Stimulated activated CD8-positive, alpha-beta memory T cell treated with anti-CD3 and anti-CD28 coated beads, Interleukin-7, amount 100 ng/mL, for 24 hours (primary cell): ENCODE measurements around the gene BFAR.
"Not testable (repeated sequence)": the region's sequence is repeated elsewhere in the genome, so short reads cannot be mapped to it uniquely, and the experiment has no call there.

ENCODE experiments used
- DNase-seq: peaks from one replicate; pipeline ENCODE4 v3.0.0-alpha.2; 2020; ENCODE audit warnings: low read depth

BFAR gene

DNA sequence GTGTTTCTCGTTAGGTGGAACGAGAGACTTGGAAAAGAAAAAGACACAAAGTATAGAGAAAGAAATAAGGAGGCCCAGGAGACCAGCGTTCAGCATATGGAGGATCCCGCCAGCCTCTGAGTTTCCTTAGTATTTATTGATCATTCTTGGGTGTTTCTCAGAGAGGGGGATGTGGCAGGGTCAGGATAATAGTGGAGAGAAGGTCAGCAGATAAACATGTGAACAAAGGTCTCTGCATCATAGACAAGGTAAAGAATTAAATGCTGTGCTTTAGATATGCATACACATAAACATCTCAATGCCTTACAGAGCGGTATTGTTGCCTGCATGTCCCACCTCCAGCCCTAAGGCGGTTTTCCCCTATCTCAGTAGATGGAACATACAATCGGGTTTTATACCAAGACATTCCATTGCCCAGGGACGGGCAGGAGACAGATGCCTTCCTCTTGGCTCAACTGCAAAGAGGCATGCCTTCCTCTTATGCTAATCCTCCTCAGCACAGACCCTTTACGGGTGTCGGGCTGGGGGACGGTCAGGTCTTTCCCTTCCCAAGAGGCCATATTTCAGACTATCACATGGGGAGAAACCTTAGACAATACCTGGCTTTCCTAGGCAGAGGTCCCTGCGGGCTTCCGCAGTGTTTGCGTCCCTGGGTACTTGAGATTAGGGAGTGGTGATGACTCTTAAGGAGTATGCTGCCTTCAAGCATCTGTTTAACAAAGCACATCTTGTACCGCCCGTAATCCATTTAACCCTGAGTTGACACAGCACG, 3.6 kb downstream of the BFAR start:
- not testable (repeated sequence) for DNase-seq

DNA sequence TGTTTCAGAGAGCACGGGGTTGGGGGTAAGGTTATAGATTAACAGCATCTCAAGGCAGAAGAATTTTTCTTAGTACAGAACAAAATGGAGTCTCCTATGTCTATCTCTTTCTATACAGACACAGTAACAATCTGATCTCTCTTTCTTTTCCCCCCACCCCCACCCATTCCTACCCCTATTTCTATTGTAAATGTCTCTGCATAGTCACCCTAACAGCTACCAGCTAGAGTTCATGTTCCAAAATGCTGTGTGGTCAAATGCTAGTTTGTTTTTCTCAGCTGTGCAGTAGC, 4.1 kb downstream of the BFAR start:
- not testable (repeated sequence) for DNase-seq

DNA sequence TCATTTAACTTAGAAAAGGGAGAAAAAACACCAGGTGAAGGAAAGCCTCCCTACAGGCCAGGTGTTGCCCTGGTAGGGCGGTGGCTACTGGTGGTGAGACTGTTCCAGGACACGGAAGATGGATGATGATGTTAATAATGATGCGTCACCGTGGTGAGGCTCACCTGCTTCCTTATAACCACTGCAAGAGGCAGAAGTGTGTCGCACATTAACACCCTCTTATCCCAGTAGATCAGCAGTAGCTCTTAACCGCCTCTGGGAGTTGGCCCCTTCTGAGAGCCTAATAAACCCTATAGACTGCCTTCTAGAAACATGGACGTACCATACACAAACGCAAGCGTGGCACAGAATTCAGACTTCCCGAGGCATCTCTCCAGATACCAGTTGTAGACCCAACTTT, 7.8 kb downstream of the BFAR start:
- DNase-seq = no peak

DNA sequence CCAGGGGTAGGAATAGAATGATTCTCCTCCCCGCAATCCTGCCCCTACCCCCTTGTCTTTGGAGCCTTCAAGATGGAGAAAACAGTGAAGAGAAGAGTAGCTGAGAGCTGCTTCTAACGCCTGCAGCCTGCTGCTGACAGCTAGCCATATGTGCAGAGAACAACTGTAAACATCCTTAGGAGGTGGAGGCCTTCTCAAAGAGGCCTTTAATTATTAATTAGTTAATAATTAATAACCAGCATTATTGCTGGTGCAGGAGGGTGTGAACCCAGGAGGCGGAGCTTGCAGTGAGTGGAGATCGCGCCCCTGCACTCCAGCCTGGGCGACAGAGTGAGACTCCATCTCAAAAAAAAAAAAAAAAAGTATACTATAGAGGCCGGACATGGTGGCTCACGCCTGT, 8.5 kb downstream of the BFAR start:
- DNase-seq = no peak

DNA sequence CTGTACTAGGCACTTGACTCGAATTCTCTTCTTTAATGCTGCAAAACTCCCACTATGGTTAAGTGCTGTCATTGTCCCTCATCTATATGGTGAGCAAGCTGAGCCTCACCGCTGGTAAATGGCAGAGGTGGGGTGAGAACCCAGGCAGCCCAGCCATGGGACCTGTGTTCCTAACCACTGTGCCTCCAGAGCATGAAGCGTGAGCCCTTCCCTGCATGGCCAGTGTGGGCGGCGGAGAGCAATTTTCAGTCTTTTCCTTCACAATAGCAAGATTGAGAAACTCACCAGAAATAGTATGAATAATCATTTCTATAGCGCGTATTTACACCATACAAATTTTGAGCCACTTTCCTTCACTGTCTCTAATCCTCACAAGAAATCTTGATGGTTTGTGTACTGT, 9.2 kb downstream of the BFAR start:
- no peak for DNase-seq

DNA sequence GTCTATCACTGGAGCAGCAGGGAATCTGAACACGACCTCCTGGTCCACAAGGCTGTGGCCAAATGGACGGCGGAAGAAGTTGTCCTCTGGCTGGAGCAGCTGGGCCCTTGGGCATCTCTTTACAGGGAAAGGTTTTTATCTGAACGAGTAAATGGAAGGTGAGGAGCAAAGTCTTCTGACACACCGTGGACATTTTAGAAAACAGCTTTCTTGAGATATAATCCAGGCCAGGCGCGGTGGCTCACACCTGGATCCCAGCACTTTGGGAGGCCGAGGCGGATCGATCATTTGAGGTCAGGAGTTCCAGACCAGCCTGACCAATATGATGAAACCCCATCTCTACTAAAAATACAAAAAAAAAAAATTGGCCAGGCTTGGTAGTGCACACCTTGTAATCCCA, 17.1 kb downstream of the BFAR start:
- no peak for DNase-seq

DNA sequence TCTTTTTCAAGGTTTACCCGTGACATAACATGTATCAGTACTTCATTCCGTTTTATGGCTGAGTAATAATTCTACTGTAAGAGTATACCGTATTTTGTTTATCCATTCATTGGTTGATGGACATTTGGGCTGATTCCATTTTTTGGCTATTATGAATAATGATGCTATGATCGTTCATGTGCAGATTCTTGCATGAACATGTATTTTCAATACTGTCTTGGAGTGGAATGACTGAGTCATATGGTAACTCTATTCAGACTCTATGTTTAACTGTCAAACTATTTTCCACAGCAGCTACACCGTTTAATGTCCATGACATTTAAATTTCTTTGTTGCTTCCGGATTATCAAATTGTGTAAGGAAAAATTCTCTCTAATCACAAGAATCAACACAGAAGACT, 17.9 kb downstream of the BFAR start:
- DNase-seq = no peak

DNA sequence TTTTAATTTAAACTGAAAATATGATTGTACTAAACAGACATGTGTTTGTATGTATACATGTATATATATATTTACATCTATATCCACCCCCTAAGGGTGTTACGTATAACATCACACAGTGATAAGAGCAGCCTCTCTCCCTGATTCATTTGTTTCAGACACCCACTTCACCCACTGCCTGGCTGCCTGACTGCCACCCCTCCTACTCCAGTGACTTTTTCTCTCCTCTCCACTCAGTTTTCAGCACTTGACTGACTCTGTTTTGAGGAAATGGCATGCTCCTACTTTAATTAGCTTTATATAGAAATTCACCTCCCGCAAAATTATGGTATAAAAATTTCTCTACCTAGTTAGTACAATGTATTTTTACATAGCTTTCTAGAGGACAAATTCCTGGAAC, 20.0 kb downstream of the BFAR start:
- no peak for DNase-seq

DNA sequence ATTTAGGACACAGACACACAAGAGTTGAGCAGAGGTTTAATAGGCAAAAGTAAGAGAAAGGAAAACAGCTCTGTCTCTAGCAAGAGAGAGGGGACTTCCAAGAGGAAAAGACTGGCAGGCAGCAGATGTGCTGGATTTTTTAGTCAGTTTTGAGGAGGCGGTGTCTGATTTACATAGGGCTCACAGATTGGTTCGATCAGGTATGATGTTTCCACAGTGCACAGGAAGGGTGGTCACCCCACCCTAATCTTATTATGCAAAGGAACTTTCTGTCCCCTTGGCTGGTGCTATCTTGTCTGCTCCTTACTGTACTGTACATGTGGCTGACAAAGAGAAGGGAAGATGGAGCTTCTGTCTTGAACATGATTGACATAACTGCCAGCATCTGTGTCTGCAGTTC, 25.3 kb downstream of the BFAR start:
- DNase-seq = no peak

DNA sequence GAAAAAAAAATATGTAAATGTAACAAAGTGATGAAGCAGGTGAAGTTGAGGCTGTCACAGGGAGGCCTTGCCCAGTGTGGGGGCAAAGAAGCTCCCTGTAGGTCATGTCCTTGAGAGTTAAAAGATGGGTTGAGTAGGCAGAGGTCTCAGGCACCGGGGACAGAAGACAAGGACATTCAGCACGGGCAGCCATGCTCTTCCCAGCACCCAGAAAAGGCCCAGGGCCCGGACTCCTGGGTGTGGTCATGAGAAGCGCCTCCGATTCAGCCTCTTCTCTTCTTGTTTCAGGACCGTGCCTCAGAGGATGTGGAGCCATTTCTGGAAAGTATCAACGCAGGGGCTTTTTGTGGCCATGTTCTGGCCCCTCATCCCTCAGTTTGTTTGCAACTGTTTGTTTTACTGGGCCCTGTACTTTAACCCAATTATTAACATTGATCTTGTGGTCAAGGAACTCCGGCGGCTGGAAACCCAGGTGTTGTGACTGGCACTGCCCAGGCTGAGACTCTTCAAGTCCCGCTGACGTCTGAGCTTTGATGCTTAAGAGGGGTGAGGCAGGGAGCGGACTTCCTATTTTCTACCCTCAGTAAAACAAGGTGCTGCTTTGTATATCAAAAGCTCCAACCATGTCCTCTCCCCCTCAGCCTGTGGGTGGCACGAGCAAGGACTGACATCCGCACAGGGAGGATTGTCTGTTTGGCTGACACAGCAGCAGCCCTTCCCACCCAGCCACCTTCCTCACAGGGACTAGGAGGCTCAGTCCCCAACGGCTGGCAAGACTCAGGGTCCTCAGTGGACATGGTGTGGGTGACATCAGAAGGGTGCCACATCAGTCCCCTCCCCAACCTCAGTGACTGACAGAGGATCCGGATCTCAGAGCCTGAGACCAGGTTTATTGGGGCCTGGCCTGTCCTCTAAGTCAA, 34.9 kb downstream of the BFAR start:
- no peak for DNase-seq

DNA sequence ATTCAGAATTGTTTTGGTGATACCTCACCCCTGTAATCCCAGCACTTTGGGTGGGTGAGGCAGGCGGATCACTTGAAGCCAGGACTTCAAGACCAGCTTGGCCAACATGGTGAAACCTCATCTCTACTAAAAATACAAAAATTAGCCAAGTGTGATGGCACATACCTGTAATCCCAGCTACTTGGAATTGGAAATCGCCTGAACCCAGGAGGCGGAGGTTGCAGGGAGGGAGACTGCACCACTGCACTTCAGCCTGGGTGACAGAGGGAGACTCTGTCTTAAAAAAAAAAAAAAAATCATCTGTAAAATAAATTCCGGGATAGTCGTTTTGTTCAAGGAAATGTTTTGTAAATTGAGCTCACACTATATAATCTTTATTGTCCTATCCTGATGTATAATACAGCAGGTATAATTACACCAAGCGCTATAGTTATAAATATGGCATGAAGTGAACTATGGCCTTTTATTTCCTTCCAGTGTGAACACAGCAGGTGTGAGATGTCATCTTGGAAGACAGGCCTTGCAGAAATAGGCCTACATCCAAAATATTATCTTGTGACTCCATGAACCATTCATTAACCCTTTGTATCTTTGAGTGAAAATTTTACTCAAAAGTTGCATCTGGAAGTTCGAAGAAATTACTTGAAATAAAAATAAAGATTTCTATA, 35.9 kb downstream of the BFAR start:
- DNase-seq = no peak

DNA sequence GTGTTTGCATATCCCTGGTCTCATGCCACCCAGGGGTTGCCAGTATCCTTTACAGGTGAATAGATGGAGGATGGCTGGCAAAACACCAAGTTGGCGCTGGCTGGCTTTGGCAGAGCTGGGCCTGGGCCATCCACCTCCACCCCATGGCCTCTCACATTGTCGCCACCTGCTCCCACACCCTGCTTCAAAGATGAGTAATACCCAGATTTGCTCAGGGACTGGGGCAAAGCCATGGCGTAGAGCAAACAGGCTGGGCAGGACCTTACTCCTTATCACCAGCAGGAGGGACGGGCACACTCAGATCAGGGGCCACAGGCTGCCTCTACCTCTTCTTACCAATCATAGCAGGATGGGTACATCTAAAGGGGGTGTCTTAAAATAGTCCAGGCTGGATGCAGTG, 37.0 kb downstream of the BFAR start:
- DNase-seq = no peak

DNA sequence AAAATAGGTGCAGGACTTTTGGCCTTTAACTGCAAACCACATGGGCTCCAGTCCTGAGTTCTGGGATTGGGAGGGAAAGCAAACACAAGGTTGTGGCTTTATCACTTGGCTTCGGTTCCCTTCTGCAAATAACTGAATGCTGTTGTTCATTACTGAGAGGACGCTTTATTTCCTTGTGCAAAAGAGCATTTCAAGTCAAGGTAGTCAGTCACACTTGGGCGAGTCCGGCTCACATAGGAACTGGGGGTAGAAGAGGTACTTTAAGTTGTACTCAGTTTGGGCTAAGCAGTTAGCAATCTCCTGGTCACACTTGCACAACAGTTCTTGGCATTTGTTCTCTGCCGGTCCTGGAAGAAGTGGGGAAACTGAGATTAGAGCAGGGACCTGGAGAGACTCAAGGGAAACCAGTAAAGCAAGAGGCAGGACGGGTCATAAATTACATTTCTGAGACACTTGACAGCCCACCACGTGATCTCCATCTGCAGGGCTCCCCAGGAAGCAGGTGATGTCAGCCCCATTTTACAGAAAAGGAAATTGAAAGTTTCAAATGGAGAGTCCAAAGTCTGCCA, 39.7 kb downstream of the BFAR start:
- DNase-seq = no peak

DNA sequence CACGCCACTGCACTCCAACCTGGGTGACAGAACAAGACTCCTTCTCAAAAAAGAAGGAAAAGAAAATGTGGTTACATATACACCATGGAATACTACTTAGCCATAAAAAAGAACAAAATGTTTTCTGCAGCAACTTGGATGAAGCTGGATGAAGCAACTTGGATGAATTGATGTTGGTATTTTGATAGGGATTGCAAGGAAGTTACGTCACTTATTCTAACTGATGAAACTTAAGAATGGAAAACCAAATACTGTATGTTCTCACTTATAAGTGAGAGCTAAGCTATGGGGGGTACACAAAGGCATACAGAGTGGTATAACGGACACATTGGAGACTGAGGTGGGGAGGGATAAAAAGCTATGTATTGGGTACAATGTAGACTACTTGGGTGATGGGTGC, 43.9 kb downstream of the BFAR start:
- no peak for DNase-seq

DNA sequence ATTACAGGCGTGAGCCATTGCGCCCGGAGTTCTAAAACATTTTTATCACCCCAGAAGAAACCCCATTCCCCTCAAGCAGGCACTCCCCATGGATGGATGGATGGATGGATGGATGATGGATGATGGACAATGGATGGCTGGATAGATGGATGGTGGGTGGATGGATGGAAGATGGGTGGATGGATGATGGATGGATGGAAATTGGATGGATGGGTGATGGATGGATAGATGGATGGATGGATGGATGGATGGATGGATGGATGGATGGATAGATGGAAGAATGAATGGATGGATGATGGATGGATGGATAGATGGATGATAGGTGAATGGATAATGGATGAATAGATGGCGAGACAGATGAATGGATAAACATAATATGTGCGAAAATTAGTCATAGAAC, 44.9 kb downstream of the BFAR start:
- no peak for DNase-seq

DNA sequence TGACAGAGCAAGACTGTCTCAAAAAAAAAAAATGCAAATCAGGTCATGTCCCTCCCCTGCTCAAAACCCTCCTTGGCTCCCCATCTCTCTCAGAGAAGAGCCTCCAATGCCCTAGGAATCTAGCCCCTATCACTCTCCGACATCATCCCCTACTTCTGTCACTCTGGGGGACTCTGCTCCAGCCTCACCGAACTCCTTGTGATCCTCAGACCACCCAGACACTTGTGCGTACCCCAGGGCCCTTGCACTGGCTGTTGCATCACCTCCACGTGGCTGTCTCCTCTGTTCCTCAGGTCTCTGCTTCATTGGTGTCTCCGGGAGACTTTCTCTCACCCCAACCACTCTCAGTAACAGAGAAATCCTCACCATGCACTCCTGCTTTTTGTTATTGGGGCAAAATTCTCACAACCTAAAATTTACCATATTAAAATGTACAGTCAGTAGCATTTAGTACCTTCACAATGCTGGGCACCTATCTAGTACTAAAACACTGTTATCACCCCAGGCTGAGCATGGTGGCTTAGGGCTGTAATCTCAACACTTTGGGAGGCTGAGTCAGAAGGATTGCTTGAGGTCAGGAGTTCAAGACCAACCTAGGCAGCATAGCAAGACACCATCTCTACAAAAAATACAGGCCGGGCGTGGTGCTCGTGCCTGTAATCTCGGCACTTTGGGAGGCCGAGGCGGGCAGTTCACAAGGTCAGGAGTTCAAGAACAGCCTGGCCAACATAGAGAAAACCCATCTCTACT, 46.2 kb downstream of the BFAR start:
- no peak for DNase-seq

DNA sequence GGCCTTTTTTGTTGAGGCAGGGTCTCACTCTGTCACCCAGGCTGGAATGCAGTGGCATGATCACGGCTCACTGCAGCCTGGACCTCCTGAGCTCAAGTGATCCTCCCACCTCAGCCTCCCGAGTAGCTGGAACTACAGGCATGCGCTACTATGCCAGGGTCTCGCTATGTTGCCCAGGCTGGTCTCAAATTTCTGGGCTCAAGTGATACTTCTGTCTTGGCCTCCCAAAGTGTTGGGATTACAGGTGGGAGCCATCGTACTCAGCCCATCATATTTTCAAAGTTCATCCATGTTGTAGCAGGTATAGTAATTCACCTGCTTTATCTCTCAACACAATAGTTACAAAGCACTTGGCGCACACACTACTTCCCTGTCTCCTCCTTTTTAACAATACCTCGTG, 47.6 kb downstream of the BFAR start:
- not testable (repeated sequence) for DNase-seq

DNA sequence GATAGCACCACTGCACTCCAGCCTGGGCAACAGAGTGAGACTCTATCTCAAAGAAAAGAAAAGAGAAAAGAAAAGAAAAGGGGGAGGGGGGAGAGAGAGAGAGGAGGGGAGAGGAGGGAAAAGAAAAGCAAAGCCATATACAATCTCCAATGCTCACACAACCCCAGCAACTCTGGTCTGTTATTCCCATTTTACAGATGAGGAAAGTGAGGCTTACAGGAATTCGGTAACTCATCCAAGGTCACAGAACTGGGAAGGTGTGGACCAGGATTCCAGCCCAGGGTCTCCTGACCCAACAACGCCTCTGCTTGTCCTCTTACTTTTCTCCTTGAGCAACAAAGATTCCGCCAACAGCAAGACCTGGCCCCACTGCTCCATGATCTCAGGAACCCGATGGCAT, 48.4 kb downstream of the BFAR start:
- no peak for DNase-seq

DNA sequence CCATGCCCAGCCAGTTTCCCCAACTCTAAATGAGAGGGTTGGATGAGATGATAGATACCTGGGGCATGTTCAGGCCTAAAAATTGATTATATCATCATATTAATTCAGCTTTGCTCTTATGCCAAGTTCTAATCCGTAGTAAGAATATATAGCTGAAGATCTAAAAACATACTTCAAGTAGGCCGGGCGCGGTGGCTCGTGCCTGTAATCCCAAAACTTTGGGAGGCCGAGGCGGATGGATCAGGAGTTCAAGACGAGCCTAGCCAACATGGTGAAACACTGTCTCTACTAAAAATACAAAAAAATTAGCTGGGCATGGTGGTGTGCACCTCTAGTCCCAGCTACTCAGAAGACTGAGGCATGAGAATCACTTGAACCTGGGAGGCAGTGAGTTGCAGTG, 49.4 kb downstream of the BFAR start:
- no peak for DNase-seq

DNA sequence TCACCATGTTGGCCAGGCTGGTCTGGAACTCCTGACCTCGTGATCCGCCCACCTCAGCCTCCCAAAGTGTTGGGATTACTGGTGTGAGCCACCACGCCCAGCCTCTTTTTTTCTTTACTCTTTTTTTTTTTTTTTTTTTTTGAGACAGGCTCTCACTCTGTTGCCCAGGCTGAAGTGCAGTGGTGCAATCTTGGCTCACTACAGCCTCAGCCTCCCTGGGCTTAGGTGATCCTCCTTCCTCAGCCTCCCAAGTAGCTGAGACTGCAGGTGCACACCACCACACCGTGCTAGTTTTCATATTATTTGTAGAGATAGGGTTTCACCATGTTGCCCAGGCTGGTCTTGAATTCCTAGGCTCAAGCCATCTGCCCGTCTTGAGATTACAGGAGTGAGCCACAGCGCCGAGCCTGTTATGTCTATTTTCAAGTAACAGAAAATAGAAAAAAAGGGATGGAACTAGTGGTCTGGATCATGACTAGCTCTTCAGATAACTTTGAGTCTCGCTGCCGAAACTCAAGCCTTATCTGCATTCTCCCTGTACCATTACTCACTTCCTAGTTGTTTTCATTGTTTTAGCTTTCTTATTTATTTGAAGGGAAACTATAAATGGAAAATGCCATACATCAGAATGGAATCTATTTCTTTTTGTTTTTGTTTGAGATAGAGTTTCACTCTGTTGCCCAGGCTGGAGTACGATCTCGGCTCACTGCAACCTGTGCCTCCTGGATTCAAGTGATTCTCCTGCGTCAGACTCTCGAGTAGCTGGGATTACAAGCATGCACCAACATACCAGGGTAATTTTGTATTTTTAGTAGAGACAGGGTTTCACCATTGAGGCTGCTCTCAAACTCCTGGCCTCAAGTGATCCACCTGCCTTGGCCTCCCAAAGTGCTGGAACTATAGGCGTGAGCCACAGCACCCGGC, 53.4 kb downstream of the BFAR start:
- DNase-seq = not testable (repeated sequence)

DNA sequence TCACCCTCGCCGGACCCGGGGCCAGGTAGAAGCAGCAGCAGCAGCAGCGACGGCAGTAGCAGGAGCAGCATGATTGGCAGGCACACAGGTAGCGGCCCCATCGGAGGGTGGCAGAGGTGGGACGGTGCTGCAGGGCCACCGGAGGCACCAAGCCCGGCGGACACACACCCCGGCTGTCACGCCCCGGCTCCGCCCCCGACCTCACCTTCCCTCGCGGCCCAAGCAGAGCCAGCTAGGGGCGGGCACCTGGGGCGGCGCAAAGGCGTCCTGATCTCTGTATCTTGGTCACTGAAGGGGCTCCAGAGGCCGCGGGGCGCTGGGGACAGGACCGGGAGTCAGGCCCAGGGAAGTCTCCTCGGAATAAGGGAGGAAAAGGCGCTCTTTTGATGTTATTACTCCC, 61.4 kb downstream of the BFAR start, which contains the start of gene PLA2G10:
PLA2G10 (minus strand) TSS at position 180 of the 400 bp plus-strand sequence; CDS start at position 101, 79 bp downstream.
- not testable (repeated sequence) for DNase-seq
